ENCODE results near the gene ERMAP.

ERMAP gene, protein sequence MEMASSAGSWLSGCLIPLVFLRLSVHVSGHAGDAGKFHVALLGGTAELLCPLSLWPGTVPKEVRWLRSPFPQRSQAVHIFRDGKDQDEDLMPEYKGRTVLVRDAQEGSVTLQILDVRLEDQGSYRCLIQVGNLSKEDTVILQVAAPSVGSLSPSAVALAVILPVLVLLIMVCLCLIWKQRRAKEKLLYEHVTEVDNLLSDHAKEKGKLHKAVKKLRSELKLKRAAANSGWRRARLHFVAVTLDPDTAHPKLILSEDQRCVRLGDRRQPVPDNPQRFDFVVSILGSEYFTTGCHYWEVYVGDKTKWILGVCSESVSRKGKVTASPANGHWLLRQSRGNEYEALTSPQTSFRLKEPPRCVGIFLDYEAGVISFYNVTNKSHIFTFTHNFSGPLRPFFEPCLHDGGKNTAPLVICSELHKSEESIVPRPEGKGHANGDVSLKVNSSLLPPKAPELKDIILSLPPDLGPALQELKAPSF

DNA sequence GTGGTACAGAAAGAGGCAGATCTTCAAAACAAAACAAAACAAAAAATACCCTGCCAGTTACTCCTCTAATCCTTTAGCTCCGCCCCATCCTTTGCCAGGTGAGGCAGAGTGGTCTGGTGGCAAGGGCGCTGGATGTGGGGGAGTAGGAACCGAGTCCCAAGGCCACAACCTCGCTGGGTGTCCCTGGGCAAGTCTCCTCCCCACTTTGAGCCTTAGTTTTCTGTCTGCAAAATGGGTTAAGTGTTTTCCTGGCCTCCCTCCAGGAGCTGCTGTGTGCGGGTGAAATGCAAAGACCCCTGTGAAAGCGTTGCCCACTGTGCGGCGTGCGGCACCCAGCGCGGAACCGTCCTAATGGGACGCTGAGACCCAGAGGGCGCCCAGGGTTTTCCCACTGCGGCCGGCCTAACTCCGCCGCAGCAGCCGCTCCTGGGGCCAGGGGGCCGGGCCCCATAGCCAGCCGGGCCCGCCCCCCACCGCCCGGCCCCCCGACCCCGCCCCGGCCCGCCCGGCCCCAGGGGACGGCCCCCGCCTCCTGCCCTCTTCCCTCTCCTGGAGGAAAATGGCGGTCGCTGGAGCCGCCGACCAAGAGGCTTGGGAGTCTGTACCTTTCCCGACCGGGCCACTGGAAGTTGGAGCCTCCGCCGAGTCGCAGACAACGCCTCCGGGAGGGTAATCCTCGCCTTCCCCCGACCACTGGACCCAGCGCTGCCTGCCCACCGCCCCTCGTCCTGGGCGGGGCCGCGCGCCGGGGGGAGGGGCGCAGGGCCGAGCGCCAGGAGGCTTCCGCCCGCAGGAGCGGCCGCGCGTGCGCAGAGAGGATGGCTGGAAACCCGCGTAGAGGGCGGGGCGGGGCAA lies at the start of gene ERMAP, which contains the start of gene SVBP:
TSS of gene ERMAP (plus strand) at position 538 of the 855 bp plus-strand sequence. CDS start 13,327 bp downstream, outside the sequence.
TSS of gene SVBP (minus strand) at position 813 of the 855 bp plus-strand sequence. CDS start 853 bp downstream, outside the sequence.
- peak; percentile 46 for DNase-seq

DNA sequence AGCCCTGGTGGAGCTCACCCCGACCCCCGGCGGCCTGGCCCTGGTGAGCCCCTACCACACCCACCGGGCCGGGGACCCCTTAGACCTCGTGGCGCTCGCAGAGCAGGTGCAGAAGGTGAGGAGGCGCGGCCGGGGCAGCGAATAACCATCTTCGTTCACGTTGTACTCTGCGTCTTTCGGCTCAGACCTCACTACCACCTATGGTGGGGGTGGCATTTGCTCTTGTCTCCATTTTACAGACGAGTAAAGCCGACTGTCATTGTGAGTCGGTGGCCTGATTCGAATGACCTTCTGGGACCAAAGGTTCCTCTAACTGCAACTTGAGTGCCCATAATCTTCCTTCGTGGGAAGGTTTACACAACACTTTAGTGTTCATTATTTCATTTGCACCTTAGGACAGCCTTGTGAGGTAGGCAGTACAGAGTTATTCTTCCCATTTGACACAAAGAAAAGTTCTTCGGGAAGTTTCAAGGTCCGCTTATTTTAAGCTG lies 49.4 kb upstream of the ERMAP start:
- DNase-seq: no peak

DNA sequence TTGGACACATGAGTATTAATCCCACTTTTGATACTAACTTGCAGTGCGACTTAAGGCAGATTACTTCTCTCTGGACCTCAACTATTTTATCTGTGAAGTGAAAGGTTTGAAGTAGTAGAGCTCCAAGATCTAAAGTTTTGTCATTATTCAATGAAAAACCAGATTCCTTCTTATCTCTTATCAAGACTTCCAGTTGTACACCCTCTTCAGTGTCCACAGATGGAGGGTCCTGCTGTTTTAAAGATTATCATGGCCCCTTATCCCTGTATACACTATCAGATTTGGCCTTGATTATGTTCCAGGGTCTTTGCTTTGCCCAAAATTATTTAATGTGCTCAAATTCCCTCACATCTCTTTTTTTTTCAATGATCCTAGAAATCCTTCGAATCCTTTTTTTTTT lies 48.8 kb upstream of the ERMAP start:
- DNase-seq: no peak

DNA sequence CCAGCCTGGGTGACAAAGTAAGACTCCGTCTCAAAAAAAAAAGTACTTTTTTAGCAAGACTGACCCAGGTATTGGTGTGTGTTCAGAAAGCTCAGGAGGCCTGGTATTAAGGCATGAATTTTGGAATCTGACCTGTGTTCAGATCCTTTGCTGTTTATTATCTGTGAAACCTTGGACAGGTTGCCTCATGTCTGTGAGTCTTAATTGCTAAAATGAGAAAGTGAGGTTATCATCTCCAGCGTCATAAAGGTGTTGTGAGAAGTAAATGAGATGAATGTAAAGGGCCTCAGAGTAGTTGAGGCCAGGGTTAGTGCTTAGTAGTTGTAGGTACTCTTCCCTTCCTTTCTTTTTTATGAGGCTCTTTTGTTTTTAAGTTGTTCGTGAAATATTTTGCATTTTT lies 47.1 kb upstream of the ERMAP start:
- no peak for DNase-seq

DNA sequence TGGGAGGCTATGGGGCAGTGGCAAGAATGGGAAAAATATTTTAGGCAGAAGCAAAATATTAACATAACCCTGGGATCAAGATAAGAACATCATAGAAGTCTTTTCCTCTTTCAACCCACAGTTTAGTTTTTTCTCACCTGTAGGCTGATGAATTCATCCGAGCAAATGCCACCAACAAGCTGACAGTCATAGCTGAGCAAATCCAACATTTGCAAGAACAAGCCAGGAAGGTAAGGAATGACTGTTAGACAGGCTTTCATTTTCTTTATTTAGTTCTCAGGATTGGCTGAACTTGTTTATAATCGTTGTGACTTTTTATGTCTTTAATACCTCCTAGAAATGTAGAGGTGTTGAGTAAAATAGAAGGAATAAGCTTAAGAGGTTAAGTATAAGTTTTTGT lies 43.5 kb upstream of the ERMAP start:
- no peak for DNase-seq

DNA sequence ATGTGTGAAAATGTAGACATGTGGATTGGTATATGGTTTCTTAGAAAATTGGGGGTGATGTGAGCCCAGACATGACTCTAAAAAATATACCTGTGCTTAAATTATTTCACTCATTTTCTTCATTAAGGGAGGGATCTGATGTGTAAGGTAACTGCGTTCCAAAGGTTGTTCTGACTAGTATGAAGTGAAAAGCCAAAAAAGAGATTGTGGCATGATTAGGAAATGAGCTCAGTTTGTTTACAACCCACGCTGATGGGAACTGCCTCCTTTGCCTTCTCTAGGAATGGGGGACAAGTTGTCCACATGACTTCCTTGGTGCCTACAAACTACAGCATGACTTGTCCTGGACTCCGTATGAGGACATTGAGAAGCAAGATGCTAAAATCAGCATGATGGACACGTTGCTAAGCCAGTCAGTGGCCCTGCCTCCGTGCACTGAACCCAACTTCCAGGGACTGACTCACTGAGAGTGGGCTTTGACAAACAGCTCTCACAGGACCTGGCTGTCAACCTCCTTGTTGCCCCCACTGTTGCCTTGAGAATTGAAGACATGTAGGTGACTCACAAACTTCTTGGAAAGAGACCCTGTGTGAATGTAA lies 41.9 kb upstream of the ERMAP start:
- no peak for DNase-seq

DNA sequence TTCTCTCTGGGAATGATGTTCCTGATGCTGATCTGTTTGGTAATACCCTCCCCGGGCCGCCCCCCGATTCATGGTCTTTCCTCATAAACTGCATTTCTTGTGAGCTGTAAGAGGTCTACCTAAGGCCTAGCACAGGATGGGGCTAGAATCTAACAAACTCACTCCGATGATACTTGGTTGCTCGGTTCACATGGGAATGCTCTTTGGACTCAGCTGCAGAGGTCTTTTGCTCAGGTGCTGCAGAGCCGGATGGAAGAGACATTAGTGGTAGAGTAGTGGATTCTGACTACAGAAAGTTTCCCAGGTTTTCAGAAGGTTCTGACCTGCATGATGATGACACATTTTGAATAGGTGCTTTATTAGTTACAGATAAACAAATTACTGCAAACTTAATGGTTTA lies 40.4 kb upstream of the ERMAP start:
- DNase-seq: no peak

DNA sequence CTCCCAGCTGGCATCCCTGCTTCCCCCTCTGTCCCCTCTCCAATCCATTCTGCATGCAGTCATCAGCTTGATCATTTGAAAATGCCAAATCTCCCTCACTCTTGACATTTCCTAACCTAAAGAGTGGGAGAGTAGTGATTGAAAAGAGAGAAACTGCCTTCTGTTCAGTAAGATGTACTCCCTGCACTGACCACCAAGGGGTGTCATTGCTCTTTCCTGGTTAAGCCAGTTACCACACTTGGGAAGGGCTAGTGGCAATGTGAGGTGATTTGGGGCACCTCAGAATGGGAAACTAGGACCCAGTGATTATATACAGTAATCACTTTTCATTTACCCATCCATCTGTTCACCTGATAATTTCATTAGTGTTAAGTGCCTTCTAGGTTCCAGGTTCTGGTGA lies 39.1 kb upstream of the ERMAP start:
- no peak for DNase-seq

DNA sequence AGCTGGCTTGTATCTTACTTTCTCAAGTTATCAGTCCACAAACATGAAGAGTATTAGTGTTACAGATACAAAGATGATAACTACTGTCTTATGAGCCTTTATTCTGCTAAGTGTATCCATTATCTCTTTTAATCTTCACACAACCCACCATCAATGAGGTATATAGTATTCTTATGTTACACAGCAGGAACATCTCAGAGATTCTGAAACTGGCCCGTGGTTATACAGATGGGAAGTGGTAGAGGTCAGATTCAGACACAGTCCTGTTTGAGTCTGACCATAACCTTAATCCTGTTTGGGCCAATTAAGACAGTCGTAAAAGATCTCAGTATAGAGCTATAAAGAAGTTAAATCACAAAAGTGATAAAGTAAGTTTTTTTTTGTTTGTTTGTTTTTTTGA lies 37.2 kb upstream of the ERMAP start:
- DNase-seq: no peak

DNA sequence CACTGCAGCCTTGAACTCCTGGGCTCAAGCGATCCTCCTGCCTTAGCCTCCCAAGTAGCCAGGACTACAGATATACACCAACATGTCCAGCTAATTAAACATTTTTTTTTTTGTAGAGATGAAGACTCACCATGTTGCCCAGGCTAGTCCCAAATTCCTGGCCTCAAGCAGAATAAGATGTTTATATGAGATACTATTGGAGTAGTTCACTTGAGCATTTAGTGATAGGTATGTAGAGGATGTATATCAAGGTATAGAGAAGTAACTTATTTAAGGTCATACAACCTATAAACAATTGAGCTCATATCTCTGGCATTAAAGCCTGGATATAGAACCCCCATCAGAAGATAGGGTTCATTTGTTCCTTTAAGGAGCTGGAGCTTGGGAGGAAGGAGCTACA lies 36.7 kb upstream of the ERMAP start:
- DNase-seq: no peak

DNA sequence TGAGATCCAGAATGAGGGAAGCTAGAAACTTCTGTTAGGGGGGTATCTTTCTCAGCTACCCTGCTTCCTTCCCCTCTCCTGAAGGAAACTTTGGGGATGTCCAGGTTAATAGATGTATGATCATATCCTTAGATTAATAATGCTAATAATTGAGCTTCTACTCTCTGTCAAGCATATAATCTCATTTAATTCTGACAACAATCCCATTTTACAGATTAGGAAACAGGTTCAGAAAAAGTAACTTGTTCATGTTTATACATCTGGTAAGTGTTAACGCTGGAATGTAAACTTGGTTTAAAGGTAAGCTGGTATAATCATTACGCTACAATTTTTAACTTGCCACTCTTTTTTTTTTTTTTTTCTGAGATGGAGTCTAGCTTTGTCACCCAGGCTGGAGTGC lies 33.8 kb upstream of the ERMAP start:
- no peak for DNase-seq

DNA sequence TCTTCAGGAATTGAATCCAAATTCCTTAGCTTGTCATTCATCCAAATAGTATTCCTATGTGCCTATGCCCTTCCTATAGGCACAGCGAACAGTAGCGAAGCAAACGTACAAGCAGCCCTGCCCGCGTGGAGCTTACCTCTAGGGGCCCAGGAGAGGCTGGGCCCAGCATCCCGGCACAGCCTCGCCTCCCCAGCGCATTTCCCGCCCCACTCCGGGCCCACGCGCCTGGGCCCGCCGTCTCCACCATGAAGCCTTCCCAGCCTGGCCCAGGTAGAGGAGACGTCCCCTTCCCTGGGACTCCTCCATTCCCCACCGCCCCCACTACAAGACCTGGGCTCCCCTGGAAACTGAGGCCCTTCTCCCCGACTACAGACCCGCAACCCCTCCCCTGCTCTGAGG lies 32.4 kb upstream of the ERMAP start:
- no peak for DNase-seq

DNA sequence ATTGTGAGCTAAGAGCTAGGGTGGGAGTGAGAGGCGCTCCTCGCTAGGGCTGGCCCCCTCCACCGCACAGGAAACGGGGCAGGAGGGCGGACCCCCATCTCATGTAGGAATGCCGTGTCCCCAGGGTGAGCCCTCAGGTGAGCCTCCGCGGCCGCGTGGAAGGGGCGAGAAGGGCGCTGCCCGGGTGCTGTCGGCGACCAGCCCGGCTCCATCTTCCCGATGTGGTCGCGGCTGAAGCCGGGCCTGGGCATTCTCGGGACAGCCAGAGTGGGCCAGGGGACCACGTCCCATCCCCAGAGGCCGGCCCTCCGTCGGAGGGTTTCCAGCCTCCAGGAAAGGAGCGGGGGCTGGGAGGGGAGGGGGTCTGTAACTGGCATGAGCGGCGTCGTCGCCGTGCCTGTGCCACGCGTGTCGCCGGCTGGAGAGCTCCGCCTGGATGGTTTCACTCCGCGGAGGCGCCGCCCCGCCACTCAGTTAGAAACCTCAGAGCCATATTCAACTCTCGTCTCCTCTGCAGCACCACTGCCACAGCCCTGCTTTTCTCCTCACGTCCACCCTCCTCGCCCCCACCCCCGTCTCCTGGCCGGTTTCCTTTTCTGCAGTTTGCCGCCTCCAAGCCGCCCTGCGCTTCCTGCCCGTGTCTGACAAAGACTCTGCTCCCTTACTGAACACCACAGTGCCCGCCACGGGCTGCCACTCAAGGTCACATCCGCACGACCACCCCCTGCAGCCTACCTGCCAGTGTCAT lies 31.8 kb upstream of the ERMAP start, which contains the start of gene TMEM269:
TSS of gene TMEM269 (plus strand) at position 46 of the 748 bp plus-strand sequence. CDS start 4,903 bp downstream, outside the sequence.
- no peak for DNase-seq

DNA sequence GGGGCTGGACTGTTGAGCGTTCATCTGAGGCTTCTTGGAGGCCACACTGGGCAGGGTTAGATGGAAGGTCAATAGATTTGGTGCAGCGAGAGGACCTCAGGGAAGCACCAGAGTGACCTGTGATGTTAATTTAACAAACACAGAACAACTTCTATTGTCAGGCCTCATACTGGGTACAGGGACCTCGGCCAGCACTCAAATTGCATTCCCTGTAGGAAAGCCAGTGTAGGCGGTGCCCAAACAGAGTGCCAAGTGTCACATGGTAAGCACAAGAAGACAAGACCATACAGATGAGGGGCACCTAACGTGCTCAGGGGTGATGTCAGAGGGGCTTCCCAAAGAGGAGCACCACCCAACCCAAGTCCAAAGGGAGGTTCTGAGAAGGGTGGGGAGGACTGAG lies 30.8 kb upstream of the ERMAP start:
- DNase-seq: no peak

DNA sequence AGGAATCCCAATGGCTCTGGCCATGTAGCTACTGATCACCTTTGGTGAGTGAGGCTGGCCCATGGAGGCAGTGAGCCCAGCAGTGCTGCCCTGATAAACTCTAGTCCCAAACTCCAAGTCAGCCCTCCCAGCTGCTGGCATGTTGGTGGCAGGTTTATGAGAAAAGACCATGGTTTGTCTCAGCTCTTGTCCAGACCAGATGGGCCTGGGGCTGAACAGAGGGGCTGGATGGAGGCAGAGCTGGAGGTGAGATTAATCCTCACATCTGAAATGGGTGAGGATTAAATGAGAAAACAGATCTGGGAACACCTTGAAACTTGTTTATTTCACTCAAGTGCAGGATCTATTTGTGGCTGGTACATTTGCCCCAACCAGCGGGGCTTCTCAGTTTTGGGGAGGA lies 28.9 kb upstream of the ERMAP start:
- no peak for DNase-seq

DNA sequence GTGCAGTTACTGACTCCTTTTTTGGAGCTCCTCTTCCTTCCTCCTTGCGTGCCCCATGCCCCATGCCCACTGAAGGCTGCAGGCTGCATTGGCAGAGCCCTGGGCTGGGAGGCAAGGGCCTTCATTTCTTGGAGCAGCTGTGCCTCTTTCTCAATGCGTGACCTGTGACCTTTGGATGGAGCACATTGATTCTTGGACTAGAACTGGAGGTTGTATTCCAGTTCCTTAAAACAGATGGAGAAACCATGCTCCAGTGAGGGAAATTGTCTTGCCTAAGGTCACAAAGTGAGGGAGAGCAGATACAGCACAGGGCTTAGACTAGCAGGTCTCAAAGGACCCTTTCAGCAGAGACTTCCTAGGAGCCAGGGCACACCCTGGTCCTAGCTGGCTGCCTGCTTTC lies 23.1 kb upstream of the ERMAP start:
- no peak for DNase-seq

DNA sequence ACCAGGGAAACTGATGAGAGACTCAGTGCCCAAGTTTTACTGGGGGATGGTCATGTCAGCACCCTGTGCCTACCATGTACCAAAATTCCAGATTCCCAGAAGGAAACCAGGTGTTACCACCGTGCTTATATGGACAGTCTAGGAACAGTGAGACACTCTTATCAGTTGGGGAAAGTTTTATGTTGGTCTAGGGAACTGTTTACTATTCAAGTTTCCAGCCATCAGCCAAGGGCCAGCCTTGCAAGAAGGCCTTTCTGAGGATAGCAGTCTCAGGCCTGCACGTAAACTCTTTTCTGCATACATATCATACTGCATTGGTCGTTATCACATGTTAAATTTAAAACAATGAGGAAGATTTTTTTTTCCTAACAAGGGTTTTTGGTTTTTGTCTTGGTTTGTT lies 19.5 kb upstream of the ERMAP start:
- DNase-seq: no peak

DNA sequence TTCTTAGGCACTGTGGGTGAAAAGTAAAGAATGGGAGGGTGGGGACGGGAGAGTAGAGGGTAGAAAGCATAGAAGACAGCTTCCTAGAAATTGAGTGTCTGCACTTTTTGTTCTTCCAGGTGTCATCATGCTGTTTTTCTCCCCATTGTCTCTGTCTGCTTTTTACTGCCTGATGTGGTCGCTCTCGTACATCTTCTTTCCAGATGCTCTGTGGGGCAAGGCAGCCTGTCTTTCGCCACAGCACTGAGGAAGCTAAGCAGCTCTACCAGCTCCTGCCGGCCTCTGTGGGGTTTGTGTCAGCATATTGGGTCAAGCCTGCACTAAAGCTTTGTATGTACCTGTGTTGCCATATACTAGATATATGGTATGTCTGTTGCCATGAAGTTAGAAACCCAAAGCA lies 18.9 kb upstream of the ERMAP start:
- no peak for DNase-seq

DNA sequence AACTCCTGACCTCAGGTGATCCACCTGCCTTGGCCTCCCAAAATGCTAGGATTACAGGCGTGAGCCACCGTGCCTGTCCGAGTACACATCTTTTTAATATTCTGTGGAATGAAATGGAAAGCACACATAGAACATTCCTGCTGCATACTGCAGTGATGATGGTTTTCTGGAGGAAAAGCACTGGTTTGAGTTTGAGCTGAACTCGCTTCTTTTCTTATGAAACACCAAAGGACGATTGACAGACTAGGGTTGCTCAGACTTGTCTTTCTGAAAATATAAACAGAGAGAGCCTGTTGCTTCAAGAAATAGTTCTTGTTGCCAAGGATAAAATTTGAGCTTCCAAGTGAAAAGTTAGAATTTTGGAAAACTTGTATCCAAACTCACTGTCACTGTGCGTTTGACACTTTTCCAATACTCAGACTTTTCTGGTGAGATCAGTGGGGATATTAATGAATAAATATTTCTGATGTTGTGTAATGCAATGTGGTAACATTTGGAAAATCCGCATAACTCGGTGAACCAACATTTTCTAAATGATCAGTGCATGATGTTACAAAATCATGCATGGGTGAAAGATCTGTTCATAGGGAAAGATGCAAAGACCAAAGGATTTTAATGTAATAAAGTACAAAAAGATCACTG lies 15.0 kb upstream of the ERMAP start:
- no peak for DNase-seq

DNA sequence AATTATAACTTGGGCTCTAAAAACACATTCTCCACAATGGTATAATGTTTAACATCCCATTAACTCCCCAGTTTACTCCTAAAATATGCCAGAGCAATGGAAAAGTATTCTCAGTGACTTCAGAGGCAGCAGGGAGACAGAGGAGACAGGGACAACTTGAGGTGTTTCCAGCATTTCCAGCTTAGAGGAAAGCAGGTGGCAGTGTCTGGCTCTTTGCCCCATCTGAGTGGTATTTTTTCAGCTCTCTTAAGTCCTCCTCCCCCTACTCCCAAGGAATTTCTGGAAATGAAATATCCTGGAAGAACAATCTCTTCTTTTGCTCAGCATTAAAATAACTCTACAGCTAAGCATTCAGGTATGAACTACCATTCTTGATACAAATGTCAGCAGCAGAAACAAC lies 10.8 kb upstream of the ERMAP start:
- no peak for DNase-seq

DNA sequence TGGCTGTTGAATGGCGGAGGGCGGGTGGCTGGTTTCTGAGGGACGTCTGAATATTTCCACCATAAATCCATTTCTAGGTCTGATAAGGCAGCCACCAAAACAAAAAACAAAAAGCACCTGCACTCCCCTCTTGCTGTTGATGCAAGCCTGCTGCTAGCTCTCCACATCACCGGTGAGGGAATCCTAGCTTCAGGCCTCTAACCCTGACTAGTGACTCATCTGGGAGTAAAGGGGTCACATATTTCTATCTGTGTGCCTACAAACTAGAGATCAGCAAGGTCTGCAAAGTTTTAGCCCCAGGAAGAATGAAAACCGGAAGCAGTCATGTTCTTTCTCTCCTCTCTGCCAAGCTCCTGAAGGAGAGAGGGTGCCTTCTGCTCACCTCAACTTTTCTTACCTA lies 10.3 kb upstream of the ERMAP start:
- DNase-seq: no peak
